CD14-positive monocyte (primary cell): ENCODE measurements around the gene BLNK. TPM values are rescaled to one million over a fixed set of nuclear protein-coding genes. Genes with fewer than 3 reads are reported as not detected.
A peak's percentile ranks its signal among the peaks of the same experiment; 100 is the strongest.

ENCODE experiments used
- DNase-seq, 3 donors: peaks; one replicate each; pipeline ENCODE4 v3.0.0-alpha.2; 2011 to 2022
- H2AFZ ChIP-seq: 2 replicates; pipeline ENCODE4 v1.6.0; 2012; ENCODE audit warnings: mild to moderate bottlenecking, low read depth, low read length, inconsistent platforms; ENCODE audit not compliant: insufficient read depth, poor library complexity, severe bottlenecking
- H3K27ac ChIP-seq, 2 donors: 1 replicate in 1 of 2; 2 replicates in 1 of 2; pipeline ENCODE4 v1.5.1; 2012 to 2013; ENCODE audit warnings: low read length in 2 of 2, control low read depth in 1 of 2, inconsistent platforms in 1 of 2, low read depth in 1 of 2, mild to moderate bottlenecking in 1 of 2
- H3K27me3 ChIP-seq, 2 donors: one replicate each; pipeline versions ENCODE4 v1.6.0 to v1.6.1; 2011 to 2013; ENCODE audit warnings: low read length in 2 of 2; ENCODE audit not compliant: control insufficient read depth in 2 of 2, insufficient read depth in 2 of 2
- H3K36me3 ChIP-seq, 2 donors: replicated peaks in 1 of 2; 1 replicate in 1 of 2; 2 replicates in 1 of 2; pipeline versions ENCODE4 v1.5.1 to v1.6.1; 2012 to 2013; ENCODE audit warnings: low read length in 2 of 2, control low read depth in 1 of 2, inconsistent platforms in 1 of 2, mild to moderate bottlenecking in 1 of 2; ENCODE audit not compliant: insufficient read depth in 2 of 2, control insufficient read depth in 1 of 2
- H3K4me1 ChIP-seq, 2 donors: 1 replicate in 1 of 2; 2 replicates in 1 of 2; pipeline versions ENCODE4 v1.5.1 to v1.6.1; 2012 to 2013; ENCODE audit warnings: low read length in 2 of 2, control low read depth in 1 of 2, inconsistent platforms in 1 of 2, mild to moderate bottlenecking in 1 of 2, moderate library complexity in 1 of 2; ENCODE audit not compliant: insufficient read depth in 2 of 2, control insufficient read depth in 1 of 2
- H3K4me2 ChIP-seq: replicated peaks from 2 replicates; pipeline ENCODE3; 2012; ENCODE audit warnings: low read length, moderate library complexity, mild to moderate bottlenecking; ENCODE audit not compliant: poor library complexity, severe bottlenecking; ENCODE audit errors: extremely low read depth
- H3K4me3 ChIP-seq, 3 experiments: fragments of 200-600 bp in 1 of 3; sonication (generic) in 1 of 3; replicated peaks in 1 of 3; 1 replicate in 2 of 3; 2 replicates in 1 of 3; pipeline ENCODE4 v1.5.1; 2011 to 2013; ENCODE audit warnings: low read length in 3 of 3, mild to moderate bottlenecking in 3 of 3, control low read depth in 2 of 3, low read depth in 2 of 3, inconsistent platforms in 1 of 3, moderate library complexity in 1 of 3
- H3K79me2 ChIP-seq: 2 replicates; pipeline ENCODE4 v1.6.0; 2012; ENCODE audit warnings: mild to moderate bottlenecking, control low read depth, inconsistent platforms, low read length, moderate library complexity; ENCODE audit not compliant: insufficient read depth
- H3K9ac ChIP-seq: 2 replicates; pipeline ENCODE4 v1.6.0; 2017; ENCODE audit warnings: low read length, mild to moderate bottlenecking; ENCODE audit not compliant: insufficient read depth, poor library complexity, severe bottlenecking
- H3K9me3 ChIP-seq, 2 donors: replicated peaks in 1 of 2; 1 replicate in 1 of 2; 2 replicates in 1 of 2; pipeline versions ENCODE4 v1.5.1 to v1.6.1; 2012 to 2013; ENCODE audit warnings: low read length in 2 of 2, control low read depth in 1 of 2; ENCODE audit not compliant: control insufficient read depth in 1 of 2, insufficient read depth in 1 of 2
- H4K20me1 ChIP-seq: 2 replicates; pipeline ENCODE4 v1.6.0; 2012; ENCODE audit warnings: mild to moderate bottlenecking, low read length, control low read depth, moderate library complexity; ENCODE audit not compliant: insufficient read depth
- H3K27ac Mint-ChIP-seq, 7 donors: one replicate each; pipeline ENCODE4 v1.8.0; 2020; ENCODE audit warnings: mild to moderate bottlenecking in 7 of 7, mixed read lengths in 7 of 7, moderate library complexity in 6 of 7, inconsistent platforms in 2 of 7
- H3K27me3 Mint-ChIP-seq, 3 donors: one replicate each; pipeline ENCODE4 v1.8.0; 2021 to 2022; ENCODE audit warnings: low read depth in 3 of 3, mild to moderate bottlenecking in 3 of 3, mixed read lengths in 3 of 3, moderate library complexity in 3 of 3, inconsistent platforms in 1 of 3
- H3K36me3 Mint-ChIP-seq, 2 donors: one replicate each; pipeline ENCODE4 v1.8.0; 2020; ENCODE audit warnings: mixed read lengths in 2 of 2, inconsistent platforms in 1 of 2, mild to moderate bottlenecking in 1 of 2
- H3K4me1 Mint-ChIP-seq: one replicate; pipeline ENCODE4 v1.8.0; 2020; ENCODE audit warnings: mild to moderate bottlenecking, mixed read lengths
- H3K4me3 Mint-ChIP-seq, 2 donors: one replicate each; pipeline ENCODE4 v1.8.0; 2020; ENCODE audit warnings: mild to moderate bottlenecking in 2 of 2, mixed read lengths in 2 of 2, moderate library complexity in 1 of 2
- H3K9me3 Mint-ChIP-seq, 7 donors: one replicate each; pipeline ENCODE4 v1.8.0; 2020 to 2022; ENCODE audit warnings: mixed read lengths in 7 of 7, mild to moderate bottlenecking in 6 of 7, moderate library complexity in 6 of 7, inconsistent platforms in 2 of 7
- WGBS: methylation state at CpG from one replicate; pipeline ENCODE4 v1.1.5; 2013; ENCODE audit warnings: missing lambda C conversion rate; ENCODE audit not compliant: insufficient coverage; 5-methylcytosine and 5-hydroxymethylcytosine counted together
- intact Hi-C, 2 donors: fragments of 100-400 bp; cut with micrococcal nuclease; formaldehyde crosslinking; loops; one replicate each; pipeline versions ENCODE4 v1.15.0 to v1.15.1; 2023
- polyA minus RNA-seq: library from RNA; depleted of rRNA, polyadenylated mRNA; stranded (reverse); fragments of >200 nt; gene quantifications from 2 replicates; pipeline ENCODE4 v1.2.3, GENCODE V29; 2012
- polyA plus RNA-seq, 3 donors: library from polyadenylated mRNA; depleted of rRNA in 1 of 3; unstranded in 2 of 3; stranded (reverse) in 1 of 3; fragments of 300-500 nt in 2 of 3; fragments of >200 nt in 1 of 3; fragmentation: Illumina TruSeq in 2 of 3; gene quantifications; 1 replicate in 2 of 3; 2 replicates in 1 of 3; pipeline ENCODE4 v1.2.3, GENCODE V29; 2012 to 2021
- total RNA-seq, 12 experiments: library from RNA in 1 of 12; stranded (reverse) in 1 of 12; fragments of 120-200 nt in 1 of 12; gene quantifications; one replicate each; pipeline ENCODE4 v1.2.4 and lab custom pipeline; 2013 to 2026; ENCODE audit warnings: mixed read lengths in 6 of 12, inconsistent platforms in 1 of 12
- TF ChIP-seq, protein P1 (sequence below): fragments of 200-600 bp; IDR thresholded peaks from one replicate; pipeline ENCODE4 v1.8.0; 2022; ENCODE audit warnings: antibody characterized with exemption, mild to moderate bottlenecking

Gene BLNK
- total RNA-seq (2013), result 3.3 TPM
- polyA plus RNA-seq (1 to 10 TPM; 1.4 to 1.9 (median 1.5) TPM), polyA minus RNA-seq (0.69 and 2.4 TPM in 2 replicates), total RNA-seq (lab: John Stamatoyannopoulos, UW) (0.16 to 4.0 (median 1.5) reads per million in 11 experiments)

DNA sequence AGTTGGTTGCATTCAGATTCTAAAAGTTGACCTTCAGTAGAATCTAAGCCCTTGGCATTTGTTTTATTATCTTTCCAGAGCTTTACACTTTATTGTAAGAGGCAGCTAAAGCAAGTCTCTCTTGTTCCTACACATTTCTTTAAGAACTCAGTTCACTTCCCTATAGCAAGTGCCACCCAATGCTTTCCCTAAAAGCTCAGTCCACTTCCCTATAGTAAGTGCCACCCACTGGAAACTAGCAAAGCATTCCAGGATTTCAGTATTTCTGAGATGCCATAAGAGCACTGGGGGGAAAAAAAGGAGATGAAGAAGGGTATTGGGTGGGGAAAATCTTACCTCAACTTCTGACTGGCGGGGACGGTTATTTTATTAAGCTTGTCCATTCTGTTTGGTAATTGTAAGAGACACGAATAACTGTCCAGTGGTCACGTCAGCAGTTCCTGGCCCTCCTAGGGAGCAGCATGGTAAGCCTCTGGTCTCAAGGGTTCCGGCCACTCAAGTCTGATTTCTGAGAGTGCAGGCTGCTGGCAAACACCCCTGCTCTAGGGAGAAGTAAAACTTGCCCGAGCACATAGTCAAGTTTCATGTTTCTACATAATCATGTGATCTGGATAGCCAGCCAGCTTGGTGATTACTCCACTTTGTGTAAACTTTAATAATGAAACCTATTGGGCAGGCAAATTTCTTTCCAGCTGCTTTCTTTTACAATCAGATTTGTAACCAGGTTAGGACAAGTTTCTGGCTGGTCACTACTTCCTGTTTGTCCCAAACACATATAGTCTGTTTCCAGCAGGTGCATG lies at the start of gene BLNK:
TSS of gene BLNK (minus strand) at position 554 of the 800 bp plus-strand sequence. CDS start at position 383, 171 bp downstream.
- Histone ChIP-seq H3K27ac (peak within 1 kb of the TSS; percentile 84 to 85), H3K27me3 (no peaks in the 10 kb centered on the region), H3K9ac (peak within 1 kb of the TSS; percentile 35), H3K79me2 (no peaks in the 10 kb centered on the region), H3K9me3 (no peaks in the 10 kb centered on the region), H2AFZ (peak within 1 kb of the TSS; percentile 39), H3K36me3 (no peaks in the 10 kb centered on the region), H3K4me1 (peaks cover 45 to 49% of the 10 kb centered on the region in 2 donors), H3K4me3 (peak within 1 kb of the TSS; percentile 36 to 72 (median 51)), H3K4me2 (peak within 1 kb of the TSS; percentile 74), H4K20me1 (no peaks in the 10 kb centered on the region)
- Mint-ChIP-seq H3K36me3 (peaks cover 0 to 5% of the 10 kb centered on the region in 2 donors), H3K4me3 (peak within 1 kb of the TSS; percentile 78 to 91), H3K27me3 (peaks cover 0 to 4% (median 0%) of the 10 kb centered on the region in 3 donors), H3K27ac (peak within 1 kb of the TSS; percentile 88 to 96 (median 95)), H3K4me1 (peaks cover 49% of the 10 kb centered on the region), H3K9me3 (no peaks in the 10 kb centered on the region)
- peak; percentile 65 to 83 (median 80) for DNase-seq
- WGBS, result 0% methylated on average over 3 of the region's 6 CpGs
- TF ChIP-seq, protein P1, sequence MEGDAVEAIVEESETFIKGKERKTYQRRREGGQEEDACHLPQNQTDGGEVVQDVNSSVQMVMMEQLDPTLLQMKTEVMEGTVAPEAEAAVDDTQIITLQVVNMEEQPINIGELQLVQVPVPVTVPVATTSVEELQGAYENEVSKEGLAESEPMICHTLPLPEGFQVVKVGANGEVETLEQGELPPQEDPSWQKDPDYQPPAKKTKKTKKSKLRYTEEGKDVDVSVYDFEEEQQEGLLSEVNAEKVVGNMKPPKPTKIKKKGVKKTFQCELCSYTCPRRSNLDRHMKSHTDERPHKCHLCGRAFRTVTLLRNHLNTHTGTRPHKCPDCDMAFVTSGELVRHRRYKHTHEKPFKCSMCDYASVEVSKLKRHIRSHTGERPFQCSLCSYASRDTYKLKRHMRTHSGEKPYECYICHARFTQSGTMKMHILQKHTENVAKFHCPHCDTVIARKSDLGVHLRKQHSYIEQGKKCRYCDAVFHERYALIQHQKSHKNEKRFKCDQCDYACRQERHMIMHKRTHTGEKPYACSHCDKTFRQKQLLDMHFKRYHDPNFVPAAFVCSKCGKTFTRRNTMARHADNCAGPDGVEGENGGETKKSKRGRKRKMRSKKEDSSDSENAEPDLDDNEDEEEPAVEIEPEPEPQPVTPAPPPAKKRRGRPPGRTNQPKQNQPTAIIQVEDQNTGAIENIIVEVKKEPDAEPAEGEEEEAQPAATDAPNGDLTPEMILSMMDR, result no peak
- intact Hi-C loops, result no loop called here

DNA sequence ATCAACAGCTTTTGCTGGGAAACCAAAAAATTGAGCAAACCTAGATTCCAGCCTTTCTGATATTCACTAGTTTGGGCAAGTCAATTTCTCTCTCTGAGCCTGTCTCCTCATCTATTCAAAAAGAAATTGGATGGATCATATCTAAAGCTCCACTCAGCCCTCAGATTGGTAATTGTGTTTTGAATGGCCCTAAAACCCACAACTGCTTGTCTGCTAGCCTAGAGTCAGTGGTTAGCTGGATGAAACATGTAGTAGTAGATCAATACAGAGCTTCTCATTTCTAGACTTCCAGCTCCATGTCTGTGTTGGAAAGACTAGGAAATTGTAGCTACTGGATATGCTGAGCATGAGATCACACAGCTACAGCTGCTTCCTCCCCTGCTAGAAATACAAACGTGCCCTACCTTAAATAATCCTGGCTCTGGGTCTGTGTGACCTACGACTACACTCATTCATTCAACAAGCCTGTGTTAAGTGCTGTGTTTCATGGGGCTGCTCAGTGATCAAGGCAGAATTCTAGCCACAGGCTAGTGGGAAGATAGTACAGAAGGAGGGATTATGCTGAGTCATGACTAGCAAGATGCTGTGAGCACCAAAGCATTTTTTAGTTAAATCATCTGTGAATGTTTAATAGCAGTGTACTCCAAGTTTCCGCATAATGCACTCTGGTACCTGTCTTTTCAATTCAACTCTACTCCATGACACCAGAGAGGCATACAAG lies 48.5 kb upstream of the BLNK start:
- H2AFZ ChIP-seq, result no peak overlapping the region
- no peak for DNase-seq

More for the DNA sequence above, 48.5 kb upstream of the BLNK start:
- Mint-ChIP-seq H3K36me3 (no peaks in the 10 kb centered on the region), H3K4me1 (peaks cover 9% of the 10 kb centered on the region), H3K4me3 (no peak overlapping the region), H3K27me3 (peaks cover 0 to 1% (median 0%) of the 10 kb centered on the region in 3 donors), H3K27ac (no peak overlapping the region), H3K9me3 (peaks cover 0 to 2% (median 0%) of the 10 kb centered on the region in 7 donors)
- H3K9me3 ChIP-seq, result no peaks in the 10 kb centered on the region
- no peak overlapping the region for H3K4me2 ChIP-seq
- intact Hi-C loops, result no loop called here
- H3K4me1 ChIP-seq, result peaks cover 0 to 5% of the 10 kb centered on the region in 2 donors
- no CpG with 5 or more reads among the region's 3 CpGs for WGBS
- no peaks in the 10 kb centered on the region for H3K27me3 ChIP-seq
- H3K4me3 ChIP-seq, result no peak overlapping the region
- H3K79me2 ChIP-seq, result no peaks in the 10 kb centered on the region
- H3K27ac ChIP-seq, result no peak overlapping the region
- H3K36me3 ChIP-seq, result no peaks in the 10 kb centered on the region
- H4K20me1 ChIP-seq, result no peaks in the 10 kb centered on the region
- H3K9ac ChIP-seq, result no peak overlapping the region
- TF ChIP-seq, protein P1, result no peak
